ENCODE results near the gene DNPEP. TPM values are rescaled to one million over a fixed set of nuclear protein-coding genes. Genes with fewer than 3 reads are reported as not detected.
A peak's percentile ranks its signal among the peaks of the same experiment; 100 is the strongest.

DNPEP gene
- total RNA-seq, 3 donors from 2014 or later (not counting 1 experiment from before 2014, with no cell fraction given), result 97.8 to 112 (median 103) TPM

- TF ChIP-seq CTCF (IDR thresholded peaks at IDR 0.05), result no peak
- no peak for ATAC-seq
- Mint-ChIP-seq H3K4me1 (peaks cover 0 to under 1% of the 10 kb centered on the region in 2 donors), H3K27me3 (ENCODE audit: low read depth in 2 of 2) (peaks cover 2 to 15% of the 10 kb centered on the region in 2 donors), H3K36me3 (no peaks in the 10 kb centered on the region), H3K4me3 (no peak overlapping the region), H3K27ac (no peak overlapping the region), H3K9me3 (no peaks in the 10 kb centered on the region)
- no peak for DNase-seq
- 74% methylated on average over 6 of the region's 6 CpGs for WGBS (ENCODE audit: insufficient coverage)
- Histone ChIP-seq H3K27me3 (ENCODE audit: control insufficient read depth, insufficient read depth, low read length) (peaks cover 10% of the 10 kb centered on the region), H3K4me3 (ENCODE audit: low read length) (no peak overlapping the region), H3K27ac (ENCODE audit: low read length) (no peak overlapping the region), H3K9me3 (ENCODE audit: control insufficient read depth, insufficient read depth, low read length) (no peaks in the 10 kb centered on the region), H3K4me1 (ENCODE audit: control insufficient read depth, insufficient read depth, low read length) (no peaks in the 10 kb centered on the region), H3K36me3 (ENCODE audit: control insufficient read depth, insufficient read depth, low read length) (no peaks in the 10 kb centered on the region)
- intact Hi-C loops (cut with micrococcal nuclease), result no loop called here
Observed at GRCh38 chr2:219435701-219436100, 48.0 kb upstream of the DNPEP start.

GRCh38 chr2:219434718-219435525 lies 47.2 kb upstream of the DNPEP start, which contains the start of gene SPEG:
SPEG (plus strand) TSS chr2:219434843; CDS start chr2:219434978, 135 bp downstream.
- H3K27ac ChIP-seq (ENCODE audit: low read length), result no peak within 1 kb of the TSS
- no peaks in the 10 kb centered on the region for H3K4me1 ChIP-seq (ENCODE audit: control insufficient read depth, insufficient read depth, low read length)
- peak in 1 of 3 donors; percentile 28 for ATAC-seq
- H3K27me3 ChIP-seq (ENCODE audit: control insufficient read depth, insufficient read depth, low read length), result peaks cover 10% of the 10 kb centered on the region
- Mint-ChIP-seq H3K27me3 (ENCODE audit: low read depth in 2 of 2) (peaks cover 0 to 12% of the 10 kb centered on the region in 2 donors), H3K4me3 (no peak within 1 kb of the TSS), H3K36me3 (no peaks in the 10 kb centered on the region), H3K4me1 (no peaks in the 10 kb centered on the region), H3K9me3 (no peaks in the 10 kb centered on the region), H3K27ac (no peak within 1 kb of the TSS)
- 11% methylated on average over 77 of the region's 77 CpGs for WGBS (ENCODE audit: insufficient coverage)
- TF ChIP-seq CTCF (IDR thresholded peaks at IDR 0.05), result no peak
- no peak for DNase-seq
- H3K36me3 ChIP-seq (ENCODE audit: control insufficient read depth, insufficient read depth, low read length), result no peaks in the 10 kb centered on the region
- no peaks in the 10 kb centered on the region for H3K9me3 ChIP-seq (ENCODE audit: control insufficient read depth, insufficient read depth, low read length)
- intact Hi-C loops (cut with micrococcal nuclease), result no loop called here
- H3K4me3 ChIP-seq (ENCODE audit: low read length), result no peak within 1 kb of the TSS

- Mint-ChIP-seq H3K4me3 (no peak overlapping the region), H3K36me3 (no peaks in the 10 kb centered on the region), H3K27ac (no peak overlapping the region), H3K9me3 (no peaks in the 10 kb centered on the region), H3K4me1 (no peaks in the 10 kb centered on the region), H3K27me3 (ENCODE audit: low read depth in 2 of 2) (peaks cover 0 to 9% of the 10 kb centered on the region in 2 donors)
- no peaks in the 10 kb centered on the region for H3K36me3 ChIP-seq (ENCODE audit: control insufficient read depth, insufficient read depth, low read length)
- no peaks in the 10 kb centered on the region for H3K4me1 ChIP-seq (ENCODE audit: control insufficient read depth, insufficient read depth, low read length)
- H3K27me3 ChIP-seq (ENCODE audit: control insufficient read depth, insufficient read depth, low read length), result peaks cover 10% of the 10 kb centered on the region
- no peak for TF ChIP-seq CTCF (IDR thresholded peaks at IDR 0.05)
- H3K4me3 ChIP-seq (ENCODE audit: low read length), result no peak overlapping the region
- intact Hi-C loops (cut with micrococcal nuclease), result no loop called here
- no peak for DNase-seq
- no peak for ATAC-seq
- WGBS (ENCODE audit: insufficient coverage), result 51% methylated on average over 7 of the region's 9 CpGs
- no peaks in the 10 kb centered on the region for H3K9me3 ChIP-seq (ENCODE audit: control insufficient read depth, insufficient read depth, low read length)
- H3K27ac ChIP-seq (ENCODE audit: low read length), result no peak overlapping the region
Observed at GRCh38 chr2:219434468-219434717, 46.7 kb upstream of the DNPEP start.

All from natural killer cell (primary cell).